Measurements from ENCODE around the gene TOB2. TPM values are rescaled to one million over a fixed set of nuclear protein-coding genes. Genes with fewer than 3 reads are reported as not detected.
A peak's percentile ranks its signal among the peaks of the same experiment; 100 is the strongest.
"Not testable (repeated sequence)": the region's sequence is repeated elsewhere in the genome, so short reads cannot be mapped to it uniquely, and the experiment has no call there.

Gene TOB2
- total and polyA plus RNA-seq, 9 donors: 23.1 to 45.5 (median 37.6) TPM

DNA sequence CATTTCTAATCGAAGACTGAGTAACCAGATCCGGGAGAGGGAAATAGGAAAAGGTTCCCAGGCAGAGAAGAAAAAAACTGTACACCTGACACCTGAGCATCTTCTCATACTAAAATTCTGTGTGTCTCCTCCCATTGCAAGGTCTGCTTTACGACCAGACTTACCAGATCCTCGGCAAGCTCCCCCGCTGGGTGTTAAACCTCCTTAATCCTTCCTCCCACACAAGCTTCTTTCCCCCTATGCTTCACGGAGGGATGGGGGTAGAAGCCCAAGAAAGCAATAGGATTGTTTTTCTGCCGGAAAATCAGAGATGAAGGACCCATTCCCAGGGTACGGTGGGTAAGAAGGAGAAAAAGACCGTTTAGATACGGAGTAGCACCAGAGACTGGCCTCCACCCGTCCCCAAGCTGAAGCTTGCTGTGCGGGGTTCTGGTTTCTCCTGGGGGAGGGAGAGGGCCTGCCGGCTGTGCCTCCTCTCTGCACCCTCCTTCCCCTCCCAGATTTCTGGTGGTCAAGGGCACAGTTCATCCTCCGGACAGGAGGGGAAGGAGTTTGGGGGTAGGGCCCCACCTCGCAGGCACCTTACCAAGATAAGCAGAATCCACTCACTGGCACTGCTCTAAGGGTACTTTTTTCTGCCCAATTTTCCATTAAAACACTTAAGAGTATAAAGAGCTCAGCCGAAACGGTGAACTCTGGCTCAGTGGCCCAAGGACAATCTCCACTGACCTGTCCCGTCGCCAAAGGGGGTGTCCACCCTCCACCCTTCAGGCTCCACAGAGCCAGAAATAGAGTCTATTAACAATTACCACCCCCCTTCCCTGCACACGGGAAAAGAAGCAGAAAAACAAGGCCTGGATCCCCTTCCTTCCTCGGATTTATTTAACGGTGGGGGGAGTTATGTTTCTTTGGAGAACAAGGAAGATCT is 1.2 kb downstream of the TOB2 start:
- peak; percentile 47 for DNase-seq
- 0% methylated on average over 5 of the region's 22 CpGs for WGBS (ENCODE audit: insufficient coverage)
- H3K36me3 ChIP-seq (ENCODE audit: control insufficient read depth, insufficient read depth, low read length): peaks cover 21% of the 10 kb centered on the region
- H3K27ac ChIP-seq (ENCODE audit: low read length): peak overlapping the region; percentile 99
- H3K4me1 ChIP-seq (ENCODE audit: control insufficient read depth, insufficient read depth, low read length): peaks cover 27% of the 10 kb centered on the region
- no peaks in the 10 kb centered on the region for H3K27me3 ChIP-seq (ENCODE audit: control insufficient read depth, insufficient read depth, low read length)
- no peaks in the 10 kb centered on the region for H3K9me3 ChIP-seq (replicated peaks; ENCODE audit: control insufficient read depth, low read depth, low read length)
- H3K4me3 ChIP-seq (ENCODE audit: low read length): peak overlapping the region; percentile 98

DNA sequence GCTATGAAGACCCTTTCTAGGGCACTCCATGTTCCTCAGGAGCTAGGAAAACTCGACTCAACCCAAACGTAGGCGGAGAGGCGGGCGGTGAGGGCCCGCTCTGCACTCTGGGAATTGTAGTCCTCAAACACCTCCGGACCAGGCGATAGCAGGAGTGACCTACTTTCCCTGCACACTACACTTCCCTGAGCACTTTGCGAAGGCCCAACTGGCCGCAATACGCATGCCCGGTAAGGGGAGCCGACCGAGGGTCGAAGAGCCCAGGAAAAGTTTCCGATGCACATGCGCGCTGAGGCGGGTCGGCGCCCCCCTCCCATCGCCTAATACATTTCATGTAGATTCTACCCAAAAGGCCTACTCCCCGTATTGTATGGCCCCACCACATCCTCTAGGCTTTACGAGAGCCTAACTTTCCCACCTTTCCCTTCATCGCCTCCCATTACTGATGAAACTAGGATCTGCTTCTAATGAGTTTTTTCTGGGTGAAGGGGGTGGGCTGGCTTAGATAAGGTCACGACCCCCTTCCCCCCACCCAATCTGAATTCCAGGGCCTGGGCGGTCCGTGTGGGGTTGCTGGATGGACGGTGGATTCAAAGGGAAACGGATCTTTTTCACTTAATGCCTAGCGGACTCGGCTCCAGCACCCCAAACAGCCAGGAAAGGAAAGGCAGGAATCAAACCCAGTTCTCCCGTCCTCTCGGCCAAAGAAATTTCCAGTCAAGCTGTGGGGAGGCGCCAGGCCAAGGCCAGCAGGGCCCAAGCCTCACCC is 2.1 kb downstream of the TOB2 start:
- H3K36me3 ChIP-seq (ENCODE audit: control insufficient read depth, insufficient read depth, low read length): peaks cover 23% of the 10 kb centered on the region
- no peaks in the 10 kb centered on the region for H3K27me3 ChIP-seq (ENCODE audit: control insufficient read depth, insufficient read depth, low read length)
- WGBS (ENCODE audit: insufficient coverage): 0% methylated on average over 20 of the region's 35 CpGs
- peak overlapping the region; percentile 98 for H3K4me3 ChIP-seq (ENCODE audit: low read length)
- H3K9me3 ChIP-seq (replicated peaks; ENCODE audit: control insufficient read depth, low read depth, low read length): no peaks in the 10 kb centered on the region
- H3K4me1 ChIP-seq (ENCODE audit: control insufficient read depth, insufficient read depth, low read length): peaks cover 29% of the 10 kb centered on the region
- DNase-seq: peak; percentile 100
- peak overlapping the region; percentile 99 for H3K27ac ChIP-seq (ENCODE audit: low read length)

DNA sequence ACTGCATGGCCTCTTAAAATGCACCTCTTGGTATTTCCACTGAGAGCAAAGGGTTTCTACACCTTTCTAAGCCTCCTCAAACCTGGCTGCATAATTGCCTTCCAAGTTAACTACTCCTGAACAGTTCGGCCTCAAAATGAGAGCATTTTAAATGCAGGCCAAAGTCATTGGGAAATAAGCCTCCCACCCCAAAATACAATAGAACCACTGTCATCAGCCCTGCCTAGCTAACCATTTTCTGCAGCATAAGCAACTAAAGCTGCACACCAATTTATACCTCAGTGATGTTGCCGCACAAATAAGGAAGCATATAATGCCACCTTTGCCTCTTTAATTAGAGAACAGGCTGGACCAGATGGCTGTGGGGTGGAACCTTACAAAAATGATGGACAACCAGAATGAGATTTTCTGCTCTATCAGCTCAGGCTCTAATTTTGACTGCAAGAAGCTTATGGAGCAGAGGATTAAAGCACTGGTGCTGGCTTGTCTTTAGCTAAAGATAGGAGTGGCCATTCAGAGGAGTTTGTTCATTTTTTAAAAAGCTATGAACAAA is 4.3 kb downstream of the TOB2 start:
- no peak overlapping the region for H3K27ac ChIP-seq (ENCODE audit: low read length)
- H3K4me3 ChIP-seq (ENCODE audit: low read length): no peak overlapping the region
- no peaks in the 10 kb centered on the region for H3K9me3 ChIP-seq (replicated peaks; ENCODE audit: control insufficient read depth, low read depth, low read length)
- H3K4me1 ChIP-seq (ENCODE audit: control insufficient read depth, insufficient read depth, low read length): peaks cover 23% of the 10 kb centered on the region
- H3K36me3 ChIP-seq (ENCODE audit: control insufficient read depth, insufficient read depth, low read length): peaks cover 35% of the 10 kb centered on the region
- DNase-seq: no peak
- H3K27me3 ChIP-seq (ENCODE audit: control insufficient read depth, insufficient read depth, low read length): no peaks in the 10 kb centered on the region
- 60% methylated on average over 1 of the region's 2 CpGs for WGBS (ENCODE audit: insufficient coverage)

- not testable (repeated sequence) for H3K4me3 ChIP-seq (ENCODE audit: low read length); H3K9me3 ChIP-seq (replicated peaks; ENCODE audit: control insufficient read depth, low read depth, low read length); H3K27me3 ChIP-seq (ENCODE audit: control insufficient read depth, insufficient read depth, low read length); H3K27ac ChIP-seq (ENCODE audit: low read length); DNase-seq
- 88% methylated on average over 3 of the region's 5 CpGs for WGBS (ENCODE audit: insufficient coverage)
- H3K4me1 ChIP-seq (ENCODE audit: control insufficient read depth, insufficient read depth, low read length): peaks cover 23% of the 10 kb centered on the region
- peaks cover 53% of the 10 kb centered on the region for H3K36me3 ChIP-seq (ENCODE audit: control insufficient read depth, insufficient read depth, low read length)
Observed at GRCh38 chr22:41440511-41440910, 6.1 kb downstream of the TOB2 start.

DNA sequence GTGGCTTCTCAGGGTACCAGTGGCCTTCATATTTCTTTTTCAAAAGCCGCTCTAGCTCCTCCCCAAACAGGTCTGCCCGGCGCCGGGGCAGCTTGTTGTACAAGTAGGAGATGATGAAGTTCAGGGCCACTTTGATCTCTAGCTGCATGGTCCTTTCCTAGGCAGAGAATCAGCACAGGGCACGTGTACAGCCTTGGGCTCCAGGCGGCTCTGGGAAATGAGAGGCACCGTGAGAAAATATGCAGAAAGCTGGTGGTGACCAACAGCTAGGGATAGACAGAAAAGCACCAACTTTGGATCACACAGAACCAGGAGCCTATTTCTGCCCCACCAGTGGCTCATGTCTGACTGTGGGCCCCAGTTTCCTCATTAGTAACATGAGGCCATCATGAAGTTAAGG is 9.4 kb downstream of the TOB2 start:
- no peak for DNase-seq
- Histone ChIP-seq H3K4me3 (ENCODE audit: low read length) (no peak overlapping the region), H3K27ac (ENCODE audit: low read length) (no peak overlapping the region), H3K36me3 (ENCODE audit: control insufficient read depth, insufficient read depth, low read length) (peaks cover 65% of the 10 kb centered on the region), H3K27me3 (ENCODE audit: control insufficient read depth, insufficient read depth, low read length) (no peaks in the 10 kb centered on the region), H3K9me3 (replicated peaks; ENCODE audit: control insufficient read depth, low read depth, low read length) (no peaks in the 10 kb centered on the region), H3K4me1 (ENCODE audit: control insufficient read depth, insufficient read depth, low read length) (peaks cover 6% of the 10 kb centered on the region)
- WGBS (ENCODE audit: insufficient coverage): 92% methylated on average over 6 of the region's 7 CpGs

GRCh38 chr22:41436322-41437113 is 10.1 kb downstream of the TOB2 start:
- Histone ChIP-seq H3K4me1 (ENCODE audit: control insufficient read depth, insufficient read depth, low read length) (peaks cover 5% of the 10 kb centered on the region), H3K36me3 (ENCODE audit: control insufficient read depth, insufficient read depth, low read length) (peaks cover 62% of the 10 kb centered on the region), H3K27ac (ENCODE audit: low read length) (no peak overlapping the region), H3K27me3 (ENCODE audit: control insufficient read depth, insufficient read depth, low read length) (no peaks in the 10 kb centered on the region), H3K9me3 (replicated peaks; ENCODE audit: control insufficient read depth, low read depth, low read length) (no peaks in the 10 kb centered on the region), H3K4me3 (ENCODE audit: low read length) (no peak overlapping the region)
- DNase-seq: no peak
- 87% methylated on average over 18 of the region's 23 CpGs for WGBS (ENCODE audit: insufficient coverage)

DNA sequence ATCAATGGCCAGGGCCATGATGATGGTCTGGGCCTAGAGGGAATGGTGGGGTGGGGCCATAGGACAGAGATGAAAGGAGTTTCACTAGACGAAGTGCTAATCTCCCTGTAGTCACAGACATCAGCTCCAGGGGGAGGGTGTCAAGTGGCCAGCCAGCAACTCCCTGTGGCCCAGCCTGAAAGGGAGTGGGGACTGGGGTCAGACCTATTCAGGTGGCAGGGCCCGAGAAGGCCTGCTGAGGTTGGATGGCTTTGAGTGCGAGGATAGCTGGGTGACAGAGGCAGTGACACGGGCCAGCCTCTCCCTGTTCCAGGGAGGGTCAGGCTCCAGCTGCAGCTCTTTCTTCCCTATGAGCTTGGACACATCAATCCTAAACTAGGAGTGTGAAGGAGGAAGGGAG is 11.0 kb downstream of the TOB2 start:
- no peak overlapping the region for H3K4me3 ChIP-seq (ENCODE audit: low read length)
- no peak for DNase-seq
- H3K27me3 ChIP-seq (ENCODE audit: control insufficient read depth, insufficient read depth, low read length): no peaks in the 10 kb centered on the region
- WGBS (ENCODE audit: insufficient coverage): 43% methylated on average over 1 of the region's 4 CpGs
- peaks cover 62% of the 10 kb centered on the region for H3K36me3 ChIP-seq (ENCODE audit: control insufficient read depth, insufficient read depth, low read length)
- peaks cover 5% of the 10 kb centered on the region for H3K4me1 ChIP-seq (ENCODE audit: control insufficient read depth, insufficient read depth, low read length)
- H3K9me3 ChIP-seq (replicated peaks; ENCODE audit: control insufficient read depth, low read depth, low read length): no peaks in the 10 kb centered on the region
- no peak overlapping the region for H3K27ac ChIP-seq (ENCODE audit: low read length)

DNA sequence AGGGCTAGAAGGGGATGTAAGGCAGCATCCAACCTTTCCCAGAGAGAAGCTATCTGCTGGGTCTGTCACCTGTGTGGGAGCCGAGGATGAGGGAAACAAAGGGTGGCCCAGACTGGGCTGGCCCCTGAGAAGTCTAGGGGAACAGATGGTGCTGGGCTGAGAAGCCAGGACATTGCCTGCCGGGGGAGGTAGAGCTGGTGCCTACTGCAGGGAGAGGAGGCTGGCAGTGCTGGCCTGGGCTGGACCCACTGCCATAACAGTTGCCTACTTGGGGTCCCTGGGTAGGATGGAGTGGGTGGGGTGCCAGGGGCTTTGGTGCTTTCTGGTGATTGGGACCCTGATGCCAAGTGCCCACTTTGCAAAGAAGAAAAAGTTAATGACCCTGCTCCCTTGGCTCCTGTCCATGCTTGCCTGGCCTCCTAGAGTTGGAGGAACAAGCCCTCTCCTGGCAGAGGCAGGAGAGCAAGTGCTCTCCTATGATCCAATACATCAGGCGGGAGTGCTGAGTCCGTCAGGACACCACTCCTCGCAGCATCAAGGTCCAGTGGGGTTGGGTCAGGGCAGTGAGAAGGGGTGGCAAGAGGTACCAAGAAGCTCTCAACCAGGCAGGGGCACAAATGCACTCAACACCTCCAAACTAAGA is 12.1 kb downstream of the TOB2 start:
- not testable (repeated sequence) for H3K4me1 ChIP-seq (ENCODE audit: control insufficient read depth, insufficient read depth, low read length); H3K27ac ChIP-seq (ENCODE audit: low read length)
- peaks cover 58% of the 10 kb centered on the region for H3K36me3 ChIP-seq (ENCODE audit: control insufficient read depth, insufficient read depth, low read length)

DNA sequence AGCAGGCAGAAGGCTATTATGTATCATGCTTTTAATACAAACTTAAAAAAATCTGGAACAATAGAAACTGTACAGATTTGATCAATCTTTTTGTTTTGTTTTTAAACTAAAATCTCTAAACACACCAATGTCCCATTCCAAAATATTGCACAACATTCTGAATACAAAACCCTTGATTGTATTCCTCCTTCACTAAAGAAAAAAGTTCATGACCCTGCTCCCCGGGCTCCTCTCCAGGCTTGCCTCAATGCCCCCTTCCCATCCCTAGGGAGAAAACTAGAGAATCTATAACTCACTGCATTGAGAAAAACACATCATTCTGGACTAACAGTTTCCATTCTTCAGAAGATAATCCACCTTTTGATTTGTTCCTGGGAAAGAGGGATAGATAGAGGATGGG is 13.1 kb downstream of the TOB2 start:
- not testable (repeated sequence) for H3K27me3 ChIP-seq (ENCODE audit: control insufficient read depth, insufficient read depth, low read length); DNase-seq; H3K9me3 ChIP-seq (replicated peaks; ENCODE audit: control insufficient read depth, low read depth, low read length); H3K4me3 ChIP-seq (ENCODE audit: low read length); H3K27ac ChIP-seq (ENCODE audit: low read length); H3K4me1 ChIP-seq (ENCODE audit: control insufficient read depth, insufficient read depth, low read length)
- H3K36me3 ChIP-seq (ENCODE audit: control insufficient read depth, insufficient read depth, low read length): peaks cover 51% of the 10 kb centered on the region
- no CpG with 5 or more reads among the region's 1 CpG for WGBS (ENCODE audit: insufficient coverage)

More for the DNA sequence above, 12.1 kb downstream of the TOB2 start:
- WGBS (ENCODE audit: insufficient coverage): no CpG with 5 or more reads among the region's 5 CpGs
- DNase-seq; H3K27me3 ChIP-seq (ENCODE audit: control insufficient read depth, insufficient read depth, low read length); H3K4me3 ChIP-seq (ENCODE audit: low read length); H3K9me3 ChIP-seq (replicated peaks; ENCODE audit: control insufficient read depth, low read depth, low read length): not testable (repeated sequence)

Data from muscle of leg (tissue), 11 donors.